Fibroblast of lung (primary cell): Measurements from ENCODE around the gene CRB1. TPM values are rescaled to one million over a fixed set of nuclear protein-coding genes. Genes with fewer than 3 reads are reported as not detected.
"Not testable (repeated sequence)": the region's sequence is repeated elsewhere in the genome, so short reads cannot be mapped to it uniquely, and the experiment has no call there.

Experiments
- DNase-seq, 2 donors: peaks; one replicate each; pipeline versions ENCODE4 v3.0.0 to v3.0.0-alpha.2; 2010; ENCODE audit warnings: low read depth in 2 of 2
- H2AFZ ChIP-seq: 2 replicates; pipeline ENCODE4 v1.5.1; 2012; ENCODE audit warnings: low read length, control low read depth, inconsistent platforms
- H3K27ac ChIP-seq: 2 replicates; pipeline ENCODE4 v1.5.1; 2011; ENCODE audit warnings: low read length, control low read depth; ENCODE audit not compliant: insufficient read depth
- H3K27me3 ChIP-seq: 2 replicates; pipeline ENCODE4 v1.5.1; 2011; ENCODE audit warnings: mild to moderate bottlenecking, low read length; ENCODE audit not compliant: control insufficient read depth, insufficient read depth
- H3K36me3 ChIP-seq: 2 replicates; pipeline ENCODE4 v1.5.1; 2011; ENCODE audit warnings: low read length; ENCODE audit not compliant: control insufficient read depth, insufficient read depth
- H3K4me1 ChIP-seq: 2 replicates; pipeline ENCODE4 v1.5.1; 2011; ENCODE audit warnings: low read length; ENCODE audit not compliant: control insufficient read depth, insufficient read depth; ENCODE audit errors: extremely low read depth
- H3K4me2 ChIP-seq: 2 replicates; pipeline ENCODE4 v1.5.1; 2011; ENCODE audit warnings: low read length, control low read depth; ENCODE audit not compliant: insufficient read depth; ENCODE audit errors: extremely low read depth
- H3K4me3 ChIP-seq, 4 experiments: fragments of 200-600 bp in 1 of 4; sonication (generic) in 1 of 4; replicated peaks in 1 of 4; 2 replicates each; pipeline ENCODE4 v1.5.1; 2011 to 2016; ENCODE audit warnings: low read length in 4 of 4, low read depth in 3 of 4, mild to moderate bottlenecking in 3 of 4, control low read depth in 2 of 4, inconsistent platforms in 1 of 4, mixed read lengths in 1 of 4; ENCODE audit not compliant: insufficient read depth in 1 of 4; ENCODE audit errors: control extremely low read depth in 1 of 4
- H3K79me2 ChIP-seq: 2 replicates; pipeline ENCODE4 v1.5.1; 2012; ENCODE audit warnings: mild to moderate bottlenecking, low read length, inconsistent platforms; ENCODE audit not compliant: control insufficient read depth, insufficient read depth
- H3K9ac ChIP-seq: 2 replicates; pipeline ENCODE4 v1.5.1; 2011; ENCODE audit warnings: mild to moderate bottlenecking, low read length, control low read depth; ENCODE audit not compliant: insufficient read depth
- H3K9me3 ChIP-seq: 2 replicates; pipeline ENCODE4 v1.5.1; 2012; ENCODE audit warnings: low read depth, low read length; ENCODE audit not compliant: control insufficient read depth, insufficient read depth
- H4K20me1 ChIP-seq: 2 replicates; pipeline ENCODE4 v1.5.1; 2011; ENCODE audit warnings: low read length; ENCODE audit not compliant: control insufficient read depth, insufficient read depth; ENCODE audit errors: extremely low read depth
- EZH2 ChIP-seq: IDR thresholded peaks from 2 replicates; pipeline ENCODE4 v1.5.1; 2012; ENCODE audit warnings: low read length, control low read depth, mild to moderate bottlenecking; ENCODE audit errors: missing control alignments
- polyA plus RNA-seq, 2 donors: library from polyadenylated mRNA; depleted of rRNA in 1 of 2; stranded (reverse) in 1 of 2; unstranded in 1 of 2; fragments of >200 nt; gene quantifications; 2 replicates each; pipeline ENCODE4 v1.2.1, GENCODE V29; 2011 to 2012; ENCODE audit warnings: missing spikeins in 1 of 2
- total RNA-seq: library from RNA; depleted of rRNA; stranded (reverse); fragments of >200 nt; gene quantifications from 2 replicates; pipeline ENCODE4 v1.2.1, GENCODE V29; 2014
- TF ChIP-seq, protein P1 (sequence below), 2 donors: IDR thresholded peaks in 1 of 2; conservative IDR thresholded peaks in 1 of 2; 1 replicate in 1 of 2; 2 replicates in 1 of 2; pipeline ENCODE4 v1.5.1; 2011 to 2012; ENCODE audit warnings: low read length in 2 of 2, control low read depth in 1 of 2, inconsistent platforms in 1 of 2, low read depth in 1 of 2, mild to moderate bottlenecking in 1 of 2

Gene CRB1
- total and polyA plus RNA-seq, 2 donors (not counting 1 experiment from before 2014, with no cell fraction given): 0.05 to 0.66 TPM

DNA sequence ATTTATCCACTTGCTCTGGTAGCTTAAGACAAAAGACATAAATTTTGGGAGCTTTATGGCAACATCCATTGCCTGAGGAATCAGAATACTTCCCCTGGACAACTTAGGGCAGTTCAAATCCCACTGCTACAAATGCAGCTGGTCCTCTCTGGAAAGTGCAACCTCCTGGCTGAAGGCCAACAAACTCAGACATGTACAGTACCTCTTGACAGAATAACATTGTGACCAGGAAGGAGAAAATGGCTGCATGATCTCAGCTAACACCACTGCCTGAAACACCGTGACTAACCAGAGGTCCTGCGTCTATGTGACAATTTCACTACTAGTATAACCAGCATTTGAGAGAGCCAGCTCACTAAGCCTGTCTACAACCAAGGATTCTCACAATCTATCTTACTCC is 218.9 kb downstream of the CRB1 start:
- no peak overlapping the region for H3K9ac ChIP-seq
- peak; percentile 17 to 25 for DNase-seq
- no peaks in the 10 kb centered on the region for H3K4me1 ChIP-seq
- H3K4me3 ChIP-seq: no peak overlapping the region
- H3K79me2 ChIP-seq: no peaks in the 10 kb centered on the region
- no peak overlapping the region for H3K4me2 ChIP-seq
- H3K36me3 ChIP-seq: no peaks in the 10 kb centered on the region
- no peak overlapping the region for H3K27ac ChIP-seq
- H3K9me3 ChIP-seq: no peaks in the 10 kb centered on the region
- H4K20me1 ChIP-seq: no peaks in the 10 kb centered on the region
- TF ChIP-seq, protein P1, sequence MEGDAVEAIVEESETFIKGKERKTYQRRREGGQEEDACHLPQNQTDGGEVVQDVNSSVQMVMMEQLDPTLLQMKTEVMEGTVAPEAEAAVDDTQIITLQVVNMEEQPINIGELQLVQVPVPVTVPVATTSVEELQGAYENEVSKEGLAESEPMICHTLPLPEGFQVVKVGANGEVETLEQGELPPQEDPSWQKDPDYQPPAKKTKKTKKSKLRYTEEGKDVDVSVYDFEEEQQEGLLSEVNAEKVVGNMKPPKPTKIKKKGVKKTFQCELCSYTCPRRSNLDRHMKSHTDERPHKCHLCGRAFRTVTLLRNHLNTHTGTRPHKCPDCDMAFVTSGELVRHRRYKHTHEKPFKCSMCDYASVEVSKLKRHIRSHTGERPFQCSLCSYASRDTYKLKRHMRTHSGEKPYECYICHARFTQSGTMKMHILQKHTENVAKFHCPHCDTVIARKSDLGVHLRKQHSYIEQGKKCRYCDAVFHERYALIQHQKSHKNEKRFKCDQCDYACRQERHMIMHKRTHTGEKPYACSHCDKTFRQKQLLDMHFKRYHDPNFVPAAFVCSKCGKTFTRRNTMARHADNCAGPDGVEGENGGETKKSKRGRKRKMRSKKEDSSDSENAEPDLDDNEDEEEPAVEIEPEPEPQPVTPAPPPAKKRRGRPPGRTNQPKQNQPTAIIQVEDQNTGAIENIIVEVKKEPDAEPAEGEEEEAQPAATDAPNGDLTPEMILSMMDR (conservative IDR thresholded peaks at IDR 0.05 in 1 of 2, IDR thresholded peaks at IDR 0.05 in 1 of 2; ENCODE audit: low read depth in 1 of 2, low read length in 2 of 2): no peak
- TF ChIP-seq EZH2: no peak
- no peaks in the 10 kb centered on the region for H3K27me3 ChIP-seq
- no peak overlapping the region for H2AFZ ChIP-seq

GRCh38 chr1:197491505-197491904 is 223.5 kb downstream of the CRB1 start:
- not testable (repeated sequence) for H3K36me3 ChIP-seq, H3K79me2 ChIP-seq, H3K4me1 ChIP-seq, H3K4me3 ChIP-seq, H4K20me1 ChIP-seq, H2AFZ ChIP-seq, H3K27ac ChIP-seq, H3K4me2 ChIP-seq, H3K9me3 ChIP-seq, DNase-seq, H3K27me3 ChIP-seq, H3K9ac ChIP-seq

- no peaks in the 10 kb centered on the region for H3K79me2 ChIP-seq
- DNase-seq: no peak
- no peak for TF ChIP-seq EZH2
- TF ChIP-seq, protein P1 (conservative IDR thresholded peaks at IDR 0.05 in 1 of 2, IDR thresholded peaks at IDR 0.05 in 1 of 2; ENCODE audit: low read depth in 1 of 2, low read length in 2 of 2): no peak
Measured at GRCh38 chr1:197496722-197497121, 228.7 kb downstream of the CRB1 start.

More at GRCh38 chr1:197496722-197497121, 228.7 kb downstream of the CRB1 start:
- Histone ChIP-seq H3K9ac (no peak overlapping the region), H3K27ac (no peak overlapping the region), H3K9me3 (no peaks in the 10 kb centered on the region), H3K4me2 (no peak overlapping the region), H3K4me1 (no peaks in the 10 kb centered on the region), H3K4me3 (no peak overlapping the region), H2AFZ (no peak overlapping the region), H3K36me3 (no peaks in the 10 kb centered on the region), H4K20me1 (no peaks in the 10 kb centered on the region), H3K27me3 (no peaks in the 10 kb centered on the region)
